ENCODE results near the gene FZD2.
"Not testable (repeated sequence)": the region's sequence is repeated elsewhere in the genome, so short reads cannot be mapped to it uniquely, and the experiment has no call there.

FZD2 gene

DNA sequence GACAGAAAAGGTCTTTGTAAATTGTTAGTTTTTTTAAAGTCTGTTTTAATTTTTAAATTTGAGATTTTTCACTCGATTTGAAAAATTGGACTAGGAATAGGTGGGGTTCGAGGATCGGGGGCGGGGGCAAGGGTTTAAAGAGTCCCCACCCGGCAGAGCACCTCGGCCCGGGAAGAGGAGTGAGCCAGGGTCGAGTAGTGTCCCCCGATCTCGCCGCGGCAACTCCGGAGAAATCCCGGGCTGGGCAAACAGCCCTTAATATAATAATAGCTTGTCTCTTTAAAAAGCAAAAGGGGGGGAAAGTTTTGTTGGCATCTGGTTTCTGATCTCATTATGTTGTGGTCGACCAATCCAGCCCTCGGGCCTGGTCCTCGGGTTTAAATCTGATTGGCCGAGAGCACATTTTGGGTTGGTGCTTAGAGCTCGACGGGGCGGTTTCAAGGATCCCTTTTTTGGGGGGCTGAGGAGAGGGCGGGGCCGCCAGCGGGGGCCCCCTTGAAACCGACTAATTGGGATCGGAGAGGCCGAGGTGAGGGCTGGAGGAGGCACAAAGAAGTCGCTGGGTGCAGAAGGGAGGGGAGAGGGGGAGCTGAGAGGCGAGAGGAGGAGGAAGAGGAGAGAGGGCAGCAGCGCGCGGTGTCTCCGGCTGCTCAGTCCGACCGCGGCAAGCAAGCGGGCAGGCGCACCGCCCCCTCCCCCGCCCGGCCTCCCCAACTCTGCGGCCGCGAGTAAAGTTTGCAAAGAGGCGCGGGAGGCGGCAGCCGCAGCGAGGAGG lies at the start of gene FZD2:
FZD2 (plus strand) TSS at position 653 of the 775 bp plus-strand sequence. CDS start 205 bp downstream, outside the sequence.
- peak; percentile 56 for DNase-seq

DNA sequence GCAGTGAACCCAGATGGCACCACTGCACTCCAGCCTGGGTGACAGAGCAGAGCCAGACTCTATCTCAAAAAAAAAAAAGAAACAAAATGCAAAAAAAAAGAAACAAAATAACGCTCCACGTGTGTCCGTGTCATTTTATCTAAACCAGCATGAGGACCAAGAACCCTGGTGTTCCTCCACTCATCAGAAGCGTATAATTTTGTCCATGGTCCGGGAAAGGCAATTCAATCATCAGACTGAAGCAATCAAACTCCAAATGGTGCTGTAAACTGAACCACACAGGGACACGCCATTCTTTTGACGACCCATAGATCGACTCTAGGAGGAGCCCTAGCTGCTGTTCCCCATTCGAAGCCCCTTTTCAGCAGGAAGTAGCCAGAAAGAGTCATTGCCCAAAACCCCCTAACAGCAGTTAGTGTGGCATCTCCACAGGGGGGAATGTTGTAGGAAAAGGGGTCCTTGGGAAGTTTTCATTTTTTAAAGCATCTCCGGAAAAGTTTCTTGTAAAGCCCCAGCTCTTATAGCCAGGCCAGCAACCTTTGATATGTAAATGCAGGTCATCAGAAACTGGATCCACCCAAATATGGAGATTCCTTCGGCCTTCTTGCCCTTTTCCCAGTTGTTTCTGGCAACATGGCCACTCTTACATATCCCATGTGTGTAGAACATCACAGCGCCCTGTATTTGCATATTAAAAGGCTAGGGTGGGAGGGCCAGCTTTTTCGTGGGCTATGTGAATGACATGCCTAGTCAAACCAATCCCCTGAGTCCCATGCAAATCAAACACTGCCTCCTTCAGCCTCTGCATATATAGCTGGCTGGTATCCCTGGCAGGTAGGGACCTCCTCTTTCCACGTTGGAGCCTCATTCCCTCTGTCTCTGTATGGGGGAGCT lies 45.8 kb upstream of the FZD2 start:
- DNase-seq, result not testable (repeated sequence)

DNA sequence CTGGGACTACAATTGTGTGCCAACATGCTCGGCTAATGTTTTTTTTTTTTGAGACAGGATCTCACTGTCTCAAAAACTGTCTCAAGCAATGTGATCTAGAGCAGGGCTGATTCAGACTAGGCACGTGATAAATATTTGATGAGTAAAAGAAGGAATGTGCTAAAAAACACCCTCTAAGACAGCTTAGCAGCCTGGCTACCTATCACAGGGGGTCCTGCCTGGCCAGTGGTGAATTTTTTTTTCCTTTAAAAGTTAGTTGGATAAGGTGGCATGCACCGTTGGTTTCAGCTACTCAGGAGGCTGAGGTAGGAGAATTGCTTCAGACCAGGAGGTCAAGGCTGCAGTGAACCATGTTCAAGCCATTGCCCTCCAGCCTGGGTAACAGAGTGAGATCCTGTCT lies 39.3 kb upstream of the FZD2 start:
- DNase-seq, result no peak

DNA sequence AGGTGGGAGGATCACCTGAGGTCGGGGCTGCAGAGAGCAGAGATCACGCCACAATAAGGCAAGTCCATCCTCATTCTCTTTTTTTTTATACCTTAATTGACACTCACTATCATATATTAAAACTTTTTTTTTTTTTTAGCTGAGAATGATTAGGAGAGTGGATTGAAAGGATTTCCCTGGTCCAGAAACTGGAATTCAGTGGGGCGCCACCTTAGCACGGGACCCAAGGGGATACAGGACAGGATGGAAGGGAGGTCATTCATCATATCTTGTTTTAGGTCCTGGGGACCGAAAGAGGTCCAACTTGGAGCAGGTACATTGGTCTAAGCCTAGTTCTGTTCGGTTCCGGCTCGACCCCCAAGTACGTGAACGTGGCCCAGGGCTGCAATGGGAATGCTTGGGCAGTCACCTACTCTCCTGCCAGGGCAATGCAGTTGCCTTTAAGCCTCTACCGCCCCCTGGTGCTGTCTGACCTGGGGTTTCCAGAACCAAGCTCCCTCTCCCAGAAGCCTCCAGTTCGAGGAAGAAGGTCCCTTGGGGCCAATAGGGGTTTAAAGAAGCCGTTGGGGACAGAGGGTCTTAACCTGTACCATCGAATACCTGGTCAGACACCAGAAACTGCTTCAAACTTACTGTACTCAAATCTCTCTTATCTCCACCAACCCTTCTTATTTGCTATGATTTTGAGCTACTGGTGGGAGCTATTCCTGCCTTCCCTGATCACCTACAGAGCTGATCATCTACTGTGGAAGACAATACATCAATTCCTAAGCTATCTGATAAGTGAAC lies 34.2 kb upstream of the FZD2 start:
- DNase-seq, result peak; percentile 20

DNA sequence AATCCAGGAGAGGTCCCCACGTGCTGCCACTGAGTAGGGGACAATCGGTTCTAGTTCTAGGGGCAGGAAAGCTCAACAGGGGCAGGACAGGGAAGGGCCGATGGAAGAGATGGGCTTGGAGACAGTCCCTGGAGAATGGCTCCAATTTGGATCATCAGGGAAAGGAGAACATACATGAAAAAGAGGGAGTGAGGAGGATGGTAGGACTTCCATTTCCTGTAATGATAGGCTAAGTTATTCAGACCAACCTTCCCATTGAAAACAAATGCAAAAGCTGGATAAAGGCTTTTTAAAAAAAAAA lies 33.7 kb upstream of the FZD2 start:
- DNase-seq, result no peak

DNA sequence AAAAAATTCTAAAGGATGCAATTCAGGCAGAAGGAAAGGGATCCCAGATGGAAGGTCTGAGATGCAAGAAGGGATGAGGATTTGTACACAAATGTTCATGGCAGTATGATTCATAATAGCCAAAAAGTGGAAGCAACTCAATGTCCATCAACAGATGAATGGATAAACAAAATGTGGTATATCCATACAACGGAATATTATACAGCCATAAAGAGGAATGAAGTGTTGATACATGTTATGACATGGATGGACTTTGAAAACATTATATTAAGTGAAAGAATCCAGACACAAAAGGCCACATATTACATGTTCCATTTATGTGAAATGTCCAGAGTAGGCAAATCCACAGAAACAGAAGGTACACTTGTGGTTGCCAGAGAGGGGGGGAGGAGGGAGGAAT lies 30.2 kb upstream of the FZD2 start:
- no peak for DNase-seq

DNA sequence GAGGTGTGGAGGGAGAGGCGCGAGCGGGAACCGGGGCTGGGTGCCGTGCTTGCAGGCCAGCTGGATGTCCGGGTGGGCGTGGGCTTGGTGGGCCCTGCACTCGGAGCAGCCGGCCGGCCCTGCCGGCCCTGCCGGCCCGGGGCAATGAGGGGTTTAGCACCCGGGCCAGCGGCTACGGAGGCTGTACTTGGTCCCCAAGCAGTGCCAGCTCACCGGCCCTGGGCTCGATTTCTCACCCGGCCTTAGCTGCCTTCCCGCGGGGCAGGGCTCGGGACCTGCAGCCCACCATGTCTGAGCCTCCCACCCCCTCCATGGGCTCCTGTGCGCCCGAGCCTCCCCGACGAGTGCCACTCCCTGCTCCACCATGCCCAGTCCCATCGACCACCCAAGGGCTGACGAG lies 29.3 kb upstream of the FZD2 start:
- DNase-seq, result no peak

DNA sequence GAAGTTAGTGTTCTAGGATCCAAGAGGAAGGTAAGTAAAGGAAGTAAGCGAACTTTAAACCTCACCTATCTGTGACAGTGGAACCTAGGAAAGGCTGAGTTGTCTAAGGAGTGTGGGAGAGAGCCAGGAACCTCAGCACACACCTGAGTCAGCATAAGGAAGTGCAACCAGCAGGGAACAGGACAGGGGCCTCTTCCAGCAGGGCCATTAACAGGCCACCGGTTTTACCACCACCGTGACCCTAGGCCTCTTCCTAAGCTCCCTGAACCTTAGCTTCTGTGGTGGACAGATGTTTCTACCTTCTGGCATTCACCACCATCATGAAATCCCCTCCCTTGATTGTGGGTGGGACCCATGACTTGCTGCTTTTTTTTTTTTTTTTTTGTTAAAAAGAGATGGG lies 27.4 kb upstream of the FZD2 start:
- DNase-seq, result no peak

DNA sequence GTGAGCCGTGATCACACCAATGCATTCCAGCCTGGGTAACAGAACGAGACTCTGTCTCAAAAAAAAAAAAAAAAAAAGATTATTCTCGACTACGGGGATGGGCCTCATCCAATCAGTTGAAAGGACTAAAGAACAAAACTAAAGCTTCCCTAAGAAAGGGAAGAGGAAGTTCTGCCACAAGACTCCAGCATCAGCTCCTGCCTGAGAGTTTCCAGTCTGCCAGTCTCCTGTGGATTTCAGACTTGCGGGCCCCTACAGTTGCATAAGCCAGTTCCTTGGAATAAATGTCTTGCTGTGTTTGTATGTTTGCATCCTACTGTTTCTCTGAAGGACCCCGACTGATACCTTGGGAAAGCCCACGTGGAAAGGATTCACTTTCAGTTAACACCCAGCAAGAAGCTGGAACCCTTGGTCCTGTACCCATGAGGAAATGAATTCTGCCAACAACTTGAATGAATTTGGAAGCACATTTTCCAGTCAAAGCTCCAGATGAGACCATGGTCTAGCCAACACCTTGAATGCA lies 26.3 kb upstream of the FZD2 start:
- no peak for DNase-seq

DNA sequence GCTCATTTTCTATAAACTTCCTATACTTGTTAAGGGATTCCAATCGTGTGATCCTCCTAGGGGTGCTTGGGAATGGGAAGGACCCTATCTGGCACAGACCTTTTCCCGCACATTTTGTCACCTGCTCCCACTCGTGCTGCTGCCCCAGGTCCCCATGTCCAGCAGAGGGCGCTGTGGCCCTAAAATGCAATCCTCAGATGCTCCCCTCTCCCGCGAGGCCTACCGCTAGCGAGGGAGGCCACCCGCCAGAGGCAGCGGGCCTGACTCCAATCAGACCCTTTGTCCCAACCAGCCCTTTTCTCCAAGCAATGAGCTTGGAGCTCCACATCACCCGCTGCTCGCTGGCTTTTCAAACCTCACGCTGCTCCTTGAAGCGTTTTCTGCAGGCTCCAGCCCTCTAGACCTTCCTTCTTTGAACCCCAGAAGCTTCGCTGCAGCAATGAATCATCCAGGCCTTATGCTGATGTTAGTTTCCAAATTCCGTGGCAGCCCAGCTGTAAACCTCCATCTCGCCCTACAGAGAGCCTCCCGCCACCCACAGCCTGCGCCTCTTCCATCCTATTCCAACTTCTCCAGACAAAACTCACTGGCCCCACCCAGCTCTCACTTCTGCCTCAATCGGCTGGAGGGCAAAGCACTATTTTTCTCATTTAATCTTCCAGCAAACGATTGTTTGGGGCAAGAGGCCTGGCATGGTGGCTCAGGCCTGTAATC lies 23.6 kb upstream of the FZD2 start:
- DNase-seq, result peak; percentile 83

DNA sequence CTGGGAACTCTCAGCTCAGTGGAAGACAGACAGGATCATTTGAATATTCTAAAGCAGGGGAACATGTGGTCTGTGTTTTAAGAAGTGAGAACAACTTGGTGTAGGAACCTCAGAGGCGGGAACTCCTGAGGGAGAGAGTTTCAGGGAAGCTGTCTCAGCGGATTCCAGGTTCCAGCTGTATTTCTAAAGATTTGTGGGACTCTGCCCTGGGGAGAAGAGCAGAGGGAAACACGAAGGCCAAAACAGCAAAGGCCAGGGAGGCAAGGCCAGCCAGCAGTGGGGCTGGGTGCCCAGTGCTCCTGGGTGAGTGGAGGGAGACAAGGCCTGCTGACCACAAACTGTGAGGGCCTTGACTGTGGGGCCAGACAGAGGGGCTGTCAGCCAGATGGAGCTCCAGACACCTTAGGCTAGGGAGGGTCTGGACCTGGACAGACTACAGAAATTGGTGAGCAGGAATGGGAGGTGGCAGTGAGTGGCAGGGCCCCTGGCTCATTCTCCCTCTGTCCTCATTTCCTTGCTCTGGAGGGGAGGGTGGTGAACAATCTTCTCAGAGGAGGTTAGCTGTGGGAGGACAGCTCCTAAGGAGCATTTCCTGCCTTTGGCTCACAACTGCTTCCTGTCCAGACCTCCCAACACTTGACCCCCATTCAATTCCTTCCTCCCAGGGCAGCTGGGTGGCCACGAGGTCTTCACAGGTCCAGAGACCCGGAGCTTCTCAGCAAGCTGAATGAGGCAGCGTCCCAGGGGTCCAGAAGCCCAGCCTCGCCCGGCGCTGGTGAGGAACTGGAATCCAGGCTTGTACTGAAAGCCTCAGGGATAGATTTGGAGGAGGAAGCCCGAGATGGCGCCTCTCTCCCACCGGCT lies 21.0 kb upstream of the FZD2 start:
- DNase-seq, result no peak

DNA sequence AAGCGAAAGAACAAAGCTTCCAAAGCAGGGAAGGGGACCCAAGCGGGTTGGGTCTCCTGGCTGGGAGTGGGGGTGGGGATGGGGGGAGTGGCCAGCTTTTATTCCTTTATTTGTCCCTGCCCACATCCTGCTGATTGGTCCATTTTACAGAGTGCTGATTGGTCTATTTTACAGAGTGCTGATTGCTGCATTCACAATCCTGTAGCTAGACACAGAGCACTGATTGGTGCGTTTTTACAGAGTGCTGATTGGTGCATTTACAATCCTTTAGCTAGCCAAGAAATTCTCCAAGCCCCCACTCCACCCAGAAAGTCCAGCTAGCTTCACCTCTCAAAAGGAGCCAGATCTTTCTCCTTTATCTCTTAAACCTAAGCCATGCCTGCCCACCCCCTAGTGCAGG lies 19.4 kb upstream of the FZD2 start:
- not testable (repeated sequence) for DNase-seq

DNA sequence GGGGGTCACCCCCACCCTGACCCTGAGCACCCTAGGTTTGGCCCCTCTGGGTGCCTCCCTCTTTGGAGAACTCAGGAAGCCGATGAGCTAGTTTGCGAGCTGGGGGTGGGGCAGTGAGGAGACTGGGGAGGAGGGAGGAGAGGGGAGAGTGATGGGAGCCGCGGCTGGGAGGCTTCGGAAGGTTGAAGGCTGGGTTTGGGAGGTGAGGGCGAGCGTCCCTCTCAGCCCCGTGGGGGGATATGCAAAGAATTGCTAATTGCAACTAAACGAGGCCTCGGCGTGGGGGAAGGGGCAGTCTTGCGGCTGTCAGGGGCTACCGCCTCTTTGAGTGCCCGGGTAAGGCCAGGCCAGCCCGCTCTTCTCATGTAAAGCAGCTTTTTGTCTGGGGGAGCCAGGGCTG lies 17.6 kb upstream of the FZD2 start:
- no peak for DNase-seq

DNA sequence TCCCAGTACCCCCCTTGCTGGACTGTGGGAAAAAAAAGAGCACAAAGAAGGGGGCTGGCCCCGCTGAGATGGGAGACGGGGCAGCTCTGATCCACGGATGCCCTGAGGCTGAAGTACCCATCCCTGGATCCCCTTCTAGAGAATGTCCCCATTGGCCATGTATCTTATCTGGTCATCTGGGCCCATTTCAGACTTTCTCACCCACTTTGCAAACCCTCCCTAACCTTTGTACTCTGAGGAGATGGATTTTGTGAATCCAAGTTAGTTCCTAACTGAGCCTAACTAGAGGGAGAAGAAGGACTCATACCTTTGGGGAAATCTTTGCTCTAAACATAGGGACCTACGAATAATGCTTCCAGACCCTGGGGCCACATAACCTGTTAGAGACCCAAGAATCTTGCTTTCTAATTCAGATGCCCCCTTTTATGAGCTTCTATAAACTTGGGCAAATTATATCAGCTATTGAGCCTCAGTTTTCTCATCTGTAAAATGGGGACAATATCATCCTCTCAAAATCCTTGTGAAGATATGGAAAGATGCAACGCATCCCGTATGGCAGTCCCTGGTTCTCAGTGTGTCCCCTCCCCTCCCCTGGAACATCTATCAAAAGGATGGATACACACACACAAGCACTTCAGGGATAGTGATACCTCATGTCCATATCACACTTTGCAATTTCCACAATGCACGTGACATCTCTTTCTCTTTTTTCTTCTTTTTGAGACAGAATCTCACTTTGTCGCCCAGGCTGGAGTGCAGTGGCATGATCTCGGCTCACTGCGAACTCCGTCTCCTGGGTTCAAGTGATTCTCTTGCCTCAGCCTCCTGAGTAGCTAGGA lies 16.8 kb upstream of the FZD2 start:
- no peak for DNase-seq

DNA sequence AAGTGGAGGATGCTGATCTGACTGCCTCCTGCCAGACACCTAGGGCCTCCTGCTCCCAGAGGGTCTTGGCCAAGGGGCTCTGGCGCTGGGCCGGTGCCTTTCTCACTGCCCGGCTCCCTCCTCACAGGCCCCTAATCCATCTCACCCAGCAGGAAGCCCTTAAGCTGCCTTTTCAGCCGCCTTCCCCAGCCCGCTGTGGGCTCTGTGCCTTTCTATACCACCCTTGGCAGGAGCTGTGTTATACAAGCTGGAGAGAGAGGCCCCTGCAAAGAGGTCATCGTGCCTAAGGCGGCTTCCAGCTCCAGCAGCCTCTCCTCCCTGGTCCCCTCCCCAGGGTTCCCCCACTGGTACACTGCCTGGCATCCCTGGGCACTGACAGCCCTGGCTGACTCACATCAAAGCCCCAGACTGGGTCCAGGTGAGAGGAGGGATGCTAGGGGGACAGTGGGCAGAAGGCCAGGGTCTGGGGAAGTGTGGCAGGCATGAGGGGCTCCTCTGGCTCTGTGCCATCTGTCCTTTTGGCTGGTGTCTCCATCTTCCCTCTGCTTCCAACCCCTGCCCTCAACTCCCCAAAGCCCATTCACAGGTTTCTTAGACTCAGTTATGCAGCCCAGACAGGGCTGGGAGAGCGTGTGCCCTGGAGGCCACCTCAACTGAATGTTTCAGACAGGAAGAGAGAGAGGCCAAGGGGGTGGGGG lies 15.3 kb upstream of the FZD2 start:
- no peak for DNase-seq

DNA sequence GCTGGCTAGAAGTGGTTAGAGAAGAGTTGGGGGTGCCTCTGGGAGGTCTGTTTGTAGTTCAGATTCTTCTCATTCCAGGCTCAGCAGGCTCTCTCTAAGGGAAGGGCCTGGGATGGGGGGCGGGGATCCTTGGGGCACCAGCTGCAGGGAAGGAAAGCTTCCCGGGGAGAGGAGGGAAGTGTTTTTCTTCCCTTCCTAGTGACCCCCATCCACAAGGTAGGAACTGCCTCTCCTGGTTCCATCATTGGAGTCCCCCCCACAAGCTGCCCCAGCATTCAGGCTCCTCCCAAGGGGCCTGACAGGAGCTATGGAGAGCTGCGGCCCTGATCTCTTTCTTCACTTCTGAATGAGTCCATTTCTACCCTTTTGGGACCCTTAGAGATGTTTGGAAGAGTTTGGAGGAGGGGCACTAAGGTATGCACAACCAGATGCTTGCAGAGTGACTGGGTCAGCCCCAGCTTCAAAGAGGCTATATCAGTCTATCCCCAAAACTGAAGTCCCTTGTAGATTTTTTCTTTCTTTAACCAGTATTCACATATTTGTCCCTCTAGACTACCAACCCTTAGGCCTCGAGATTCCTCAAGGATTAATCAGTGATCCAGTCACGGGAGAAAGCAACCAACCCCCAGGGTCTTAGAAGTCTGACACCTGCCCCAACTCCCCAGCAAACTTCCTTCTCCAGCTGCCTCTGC lies 13.9 kb upstream of the FZD2 start:
- DNase-seq, result no peak

DNA sequence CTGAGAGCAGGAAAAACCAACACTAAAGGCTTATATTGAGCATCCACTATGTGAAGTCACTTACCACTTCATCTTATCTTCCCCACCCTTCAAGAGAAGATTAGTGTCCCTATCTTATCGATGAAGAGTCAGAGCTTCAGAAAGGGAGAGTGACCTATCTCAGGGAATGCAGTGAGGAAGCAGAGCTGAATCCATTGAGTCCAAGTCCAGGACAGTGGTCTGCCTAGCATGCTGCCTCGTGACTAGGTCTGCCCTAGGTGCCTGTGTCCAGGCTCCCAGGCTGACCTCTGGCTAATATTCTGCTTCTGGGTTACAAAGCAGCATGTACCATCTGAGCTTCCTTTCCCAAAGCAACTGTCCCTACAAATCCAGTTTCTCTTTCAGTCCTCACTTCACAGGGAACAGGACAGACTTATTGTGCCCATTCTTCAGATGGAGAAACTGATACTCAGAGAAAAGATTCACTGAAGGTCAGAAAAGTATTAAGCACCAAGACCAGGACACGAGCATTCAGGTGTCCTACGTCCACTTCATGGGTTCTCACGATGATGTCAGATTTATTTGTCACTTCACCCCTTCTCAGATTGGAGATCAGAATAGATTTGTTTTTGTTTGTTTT lies 13.3 kb upstream of the FZD2 start:
- DNase-seq, result no peak

DNA sequence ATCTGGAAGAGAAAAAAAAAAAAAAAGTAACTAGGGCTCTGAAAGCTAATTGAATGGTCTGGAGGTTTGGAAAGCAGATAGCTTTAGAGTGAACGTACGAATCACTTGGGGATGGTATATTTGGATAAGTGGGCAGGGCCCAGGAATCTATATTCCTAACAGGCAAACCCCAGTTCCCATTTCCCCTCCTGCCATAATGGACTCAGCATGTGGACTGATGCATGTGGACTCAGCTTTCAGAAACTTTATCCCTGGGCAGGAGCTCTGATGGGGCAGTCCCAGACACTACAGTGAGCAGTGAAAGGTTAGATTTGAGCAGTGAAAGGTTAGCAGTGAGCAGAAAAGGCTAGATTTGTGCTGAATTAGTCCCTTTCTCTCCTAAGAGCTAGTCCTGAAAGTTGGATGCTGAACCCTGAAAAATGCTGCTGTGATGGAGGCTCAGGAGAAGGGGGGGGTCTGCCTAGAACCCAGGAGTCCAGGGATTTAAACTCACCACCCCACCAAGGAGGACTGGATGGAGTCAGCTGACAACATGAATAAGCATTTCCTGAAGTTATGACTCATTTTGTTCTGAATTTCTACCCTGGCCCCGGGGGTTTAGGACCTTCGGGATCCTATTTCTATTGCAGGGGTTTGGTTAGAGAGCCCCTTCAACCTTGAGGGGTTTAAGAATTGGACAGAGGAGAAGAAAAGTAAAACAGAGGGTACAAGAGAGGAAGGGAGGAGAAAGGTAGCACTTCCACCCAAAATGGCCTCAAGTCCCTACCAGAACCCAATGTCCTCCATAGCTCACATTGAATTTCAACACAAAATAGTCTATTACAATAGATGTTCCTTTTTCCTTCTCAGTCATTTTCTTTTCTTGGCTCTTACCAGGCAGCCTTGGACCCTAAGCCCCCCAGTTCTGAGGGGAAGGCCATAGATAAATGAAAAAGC lies 10.3 kb upstream of the FZD2 start:
- no peak for DNase-seq

Data from NCI-H1694 treated with DMSO at 0.1 percent for 48 hours (cell line).